CD14-positive monocyte (primary cell): ENCODE results near the gene ANKRD13D. TPM values are rescaled to one million over a fixed set of nuclear protein-coding genes. Genes with fewer than 3 reads are reported as not detected.

Experiments used
- DNase-seq, 3 donors: peaks; one replicate each; pipeline ENCODE4 v3.0.0-alpha.2; 2011 to 2022
- H2AFZ ChIP-seq: 2 replicates; pipeline ENCODE4 v1.6.0; 2012; ENCODE audit warnings: mild to moderate bottlenecking, low read depth, low read length, inconsistent platforms; ENCODE audit not compliant: insufficient read depth, poor library complexity, severe bottlenecking
- H3K27ac ChIP-seq, 2 donors: 1 replicate in 1 of 2; 2 replicates in 1 of 2; pipeline ENCODE4 v1.5.1; 2012 to 2013; ENCODE audit warnings: low read length in 2 of 2, control low read depth in 1 of 2, inconsistent platforms in 1 of 2, low read depth in 1 of 2, mild to moderate bottlenecking in 1 of 2
- H3K27me3 ChIP-seq, 2 donors: one replicate each; pipeline versions ENCODE4 v1.6.0 to v1.6.1; 2011 to 2013; ENCODE audit warnings: low read length in 2 of 2; ENCODE audit not compliant: control insufficient read depth in 2 of 2, insufficient read depth in 2 of 2
- H3K36me3 ChIP-seq, 2 donors: replicated peaks in 1 of 2; 1 replicate in 1 of 2; 2 replicates in 1 of 2; pipeline versions ENCODE4 v1.5.1 to v1.6.1; 2012 to 2013; ENCODE audit warnings: low read length in 2 of 2, control low read depth in 1 of 2, inconsistent platforms in 1 of 2, mild to moderate bottlenecking in 1 of 2; ENCODE audit not compliant: insufficient read depth in 2 of 2, control insufficient read depth in 1 of 2
- H3K4me1 ChIP-seq, 2 donors: 1 replicate in 1 of 2; 2 replicates in 1 of 2; pipeline versions ENCODE4 v1.5.1 to v1.6.1; 2012 to 2013; ENCODE audit warnings: low read length in 2 of 2, control low read depth in 1 of 2, inconsistent platforms in 1 of 2, mild to moderate bottlenecking in 1 of 2, moderate library complexity in 1 of 2; ENCODE audit not compliant: insufficient read depth in 2 of 2, control insufficient read depth in 1 of 2
- H3K4me2 ChIP-seq: replicated peaks from 2 replicates; pipeline ENCODE3; 2012; ENCODE audit warnings: low read length, moderate library complexity, mild to moderate bottlenecking; ENCODE audit not compliant: poor library complexity, severe bottlenecking; ENCODE audit errors: extremely low read depth
- H3K4me3 ChIP-seq, 3 experiments: fragments of 200-600 bp in 1 of 3; sonication (generic) in 1 of 3; replicated peaks in 1 of 3; 1 replicate in 2 of 3; 2 replicates in 1 of 3; pipeline ENCODE4 v1.5.1; 2011 to 2013; ENCODE audit warnings: low read length in 3 of 3, mild to moderate bottlenecking in 3 of 3, control low read depth in 2 of 3, low read depth in 2 of 3, inconsistent platforms in 1 of 3, moderate library complexity in 1 of 3
- H3K79me2 ChIP-seq: 2 replicates; pipeline ENCODE4 v1.6.0; 2012; ENCODE audit warnings: mild to moderate bottlenecking, control low read depth, inconsistent platforms, low read length, moderate library complexity; ENCODE audit not compliant: insufficient read depth
- H3K9ac ChIP-seq: 2 replicates; pipeline ENCODE4 v1.6.0; 2017; ENCODE audit warnings: low read length, mild to moderate bottlenecking; ENCODE audit not compliant: insufficient read depth, poor library complexity, severe bottlenecking
- H3K9me3 ChIP-seq, 2 donors: replicated peaks in 1 of 2; 1 replicate in 1 of 2; 2 replicates in 1 of 2; pipeline versions ENCODE4 v1.5.1 to v1.6.1; 2012 to 2013; ENCODE audit warnings: low read length in 2 of 2, control low read depth in 1 of 2; ENCODE audit not compliant: control insufficient read depth in 1 of 2, insufficient read depth in 1 of 2
- H4K20me1 ChIP-seq: 2 replicates; pipeline ENCODE4 v1.6.0; 2012; ENCODE audit warnings: mild to moderate bottlenecking, low read length, control low read depth, moderate library complexity; ENCODE audit not compliant: insufficient read depth
- H3K27ac Mint-ChIP-seq, 7 donors: one replicate each; pipeline ENCODE4 v1.8.0; 2020; ENCODE audit warnings: mild to moderate bottlenecking in 7 of 7, mixed read lengths in 7 of 7, moderate library complexity in 6 of 7, inconsistent platforms in 2 of 7
- H3K27me3 Mint-ChIP-seq, 3 donors: one replicate each; pipeline ENCODE4 v1.8.0; 2021 to 2022; ENCODE audit warnings: low read depth in 3 of 3, mild to moderate bottlenecking in 3 of 3, mixed read lengths in 3 of 3, moderate library complexity in 3 of 3, inconsistent platforms in 1 of 3
- H3K36me3 Mint-ChIP-seq, 2 donors: one replicate each; pipeline ENCODE4 v1.8.0; 2020; ENCODE audit warnings: mixed read lengths in 2 of 2, inconsistent platforms in 1 of 2, mild to moderate bottlenecking in 1 of 2
- H3K4me1 Mint-ChIP-seq: one replicate; pipeline ENCODE4 v1.8.0; 2020; ENCODE audit warnings: mild to moderate bottlenecking, mixed read lengths
- H3K4me3 Mint-ChIP-seq, 2 donors: one replicate each; pipeline ENCODE4 v1.8.0; 2020; ENCODE audit warnings: mild to moderate bottlenecking in 2 of 2, mixed read lengths in 2 of 2, moderate library complexity in 1 of 2
- H3K9me3 Mint-ChIP-seq, 7 donors: one replicate each; pipeline ENCODE4 v1.8.0; 2020 to 2022; ENCODE audit warnings: mixed read lengths in 7 of 7, mild to moderate bottlenecking in 6 of 7, moderate library complexity in 6 of 7, inconsistent platforms in 2 of 7
- WGBS: methylation state at CpG from one replicate; pipeline ENCODE4 v1.1.5; 2013; ENCODE audit warnings: missing lambda C conversion rate; ENCODE audit not compliant: insufficient coverage; 5-methylcytosine and 5-hydroxymethylcytosine counted together
- intact Hi-C, 2 donors: fragments of 100-400 bp; cut with micrococcal nuclease; formaldehyde crosslinking; loops; one replicate each; pipeline versions ENCODE4 v1.15.0 to v1.15.1; 2023
- polyA plus RNA-seq, 3 donors: library from polyadenylated mRNA; depleted of rRNA in 1 of 3; unstranded in 2 of 3; stranded (reverse) in 1 of 3; fragments of 300-500 nt in 2 of 3; fragments of >200 nt in 1 of 3; fragmentation: Illumina TruSeq in 2 of 3; gene quantifications; 1 replicate in 2 of 3; 2 replicates in 1 of 3; pipeline ENCODE4 v1.2.3, GENCODE V29; 2012 to 2021
- TF ChIP-seq, protein P1 (sequence below): fragments of 200-600 bp; IDR thresholded peaks from one replicate; pipeline ENCODE4 v1.8.0; 2022; ENCODE audit warnings: antibody characterized with exemption, mild to moderate bottlenecking

ANKRD13D gene
- polyA plus RNA-seq, 3 donors = 9.1 to 389 (median 10.3) TPM

DNA sequence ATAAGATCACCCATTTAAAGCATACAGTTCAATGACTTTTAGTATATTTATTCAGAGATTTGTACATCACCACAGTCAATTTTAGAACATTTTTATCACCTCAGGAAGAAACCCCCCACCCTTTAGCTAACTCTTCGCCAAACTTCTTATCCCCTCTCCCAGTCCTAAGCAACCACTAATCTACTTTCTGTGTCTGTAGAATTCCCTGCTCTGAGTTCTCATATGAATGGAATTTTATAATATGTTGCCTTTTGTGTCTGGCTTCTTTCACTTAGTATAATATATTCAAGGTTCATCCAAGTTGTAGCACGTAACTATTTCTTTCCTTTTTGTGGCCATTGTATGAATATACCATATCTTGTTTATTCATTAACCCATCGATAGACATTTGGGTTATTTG lies 3.6 kb downstream of the ANKRD13D start:
- peaks cover 3 to 15% (median 8%) of the 10 kb centered on the region in 7 donors for H3K9me3 Mint-ChIP-seq
- H3K27ac Mint-ChIP-seq = peak overlapping the region; percentile 30 to 87 (median 70)
- H3K4me3 ChIP-seq = peak overlapping the region in 1 of 3 experiments; percentile 33
- H3K4me3 Mint-ChIP-seq = peak overlapping the region in 1 of 2 donors; percentile 16
- peaks cover 0 to 1% (median 0%) of the 10 kb centered on the region in 3 donors for H3K27me3 Mint-ChIP-seq
- no peaks in the 10 kb centered on the region for H3K27me3 ChIP-seq
- peaks cover 87% of the 10 kb centered on the region for H3K79me2 ChIP-seq
- H3K9ac ChIP-seq = no peak overlapping the region
- H3K9me3 ChIP-seq = peaks cover 3 to 6% of the 10 kb centered on the region in 2 donors
- no peak overlapping the region for H2AFZ ChIP-seq
- peak overlapping the region in 1 of 2 donors; percentile 74 for H3K27ac ChIP-seq
- peaks cover 56% of the 10 kb centered on the region for H3K4me1 Mint-ChIP-seq
- peaks cover 65 to 84% of the 10 kb centered on the region in 2 donors for H3K36me3 Mint-ChIP-seq
- intact Hi-C loops = loop anchor here in 1 of 2 donors (1.0 kb wide), 1 partner anchor 11 kb away; the partner anchor contains the start of gene SSH3
- peaks cover 74 to 75% of the 10 kb centered on the region in 2 donors for H3K36me3 ChIP-seq
- H4K20me1 ChIP-seq = peaks cover 85% of the 10 kb centered on the region
- TF ChIP-seq, protein P1, sequence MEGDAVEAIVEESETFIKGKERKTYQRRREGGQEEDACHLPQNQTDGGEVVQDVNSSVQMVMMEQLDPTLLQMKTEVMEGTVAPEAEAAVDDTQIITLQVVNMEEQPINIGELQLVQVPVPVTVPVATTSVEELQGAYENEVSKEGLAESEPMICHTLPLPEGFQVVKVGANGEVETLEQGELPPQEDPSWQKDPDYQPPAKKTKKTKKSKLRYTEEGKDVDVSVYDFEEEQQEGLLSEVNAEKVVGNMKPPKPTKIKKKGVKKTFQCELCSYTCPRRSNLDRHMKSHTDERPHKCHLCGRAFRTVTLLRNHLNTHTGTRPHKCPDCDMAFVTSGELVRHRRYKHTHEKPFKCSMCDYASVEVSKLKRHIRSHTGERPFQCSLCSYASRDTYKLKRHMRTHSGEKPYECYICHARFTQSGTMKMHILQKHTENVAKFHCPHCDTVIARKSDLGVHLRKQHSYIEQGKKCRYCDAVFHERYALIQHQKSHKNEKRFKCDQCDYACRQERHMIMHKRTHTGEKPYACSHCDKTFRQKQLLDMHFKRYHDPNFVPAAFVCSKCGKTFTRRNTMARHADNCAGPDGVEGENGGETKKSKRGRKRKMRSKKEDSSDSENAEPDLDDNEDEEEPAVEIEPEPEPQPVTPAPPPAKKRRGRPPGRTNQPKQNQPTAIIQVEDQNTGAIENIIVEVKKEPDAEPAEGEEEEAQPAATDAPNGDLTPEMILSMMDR = no peak
- H3K4me2 ChIP-seq = peak overlapping the region; percentile 15
- DNase-seq = no peak
- H3K4me1 ChIP-seq = peaks cover 49 to 63% of the 10 kb centered on the region in 2 donors
- no CpG with 5 or more reads among the region's 3 CpGs for WGBS

DNA sequence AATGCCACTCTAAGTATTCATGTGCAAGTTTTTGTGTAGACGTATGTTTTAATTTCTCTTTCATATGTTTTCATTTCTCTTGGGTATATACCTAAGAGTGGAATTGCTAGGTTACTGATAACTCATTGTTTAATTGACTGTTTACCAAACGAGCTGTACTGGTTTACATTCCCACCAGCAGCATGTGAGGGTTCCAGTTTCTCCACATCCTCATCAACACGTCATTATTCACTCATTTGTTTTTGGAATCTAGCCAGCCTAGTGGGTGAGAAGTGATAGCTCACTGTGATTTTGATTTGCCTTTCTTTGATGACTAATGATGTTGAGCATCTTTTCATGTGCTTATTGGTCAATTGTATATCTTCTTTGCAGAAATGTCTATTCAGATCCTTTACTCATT lies 4.0 kb downstream of the ANKRD13D start:
- H3K4me3 ChIP-seq = peak overlapping the region in 1 of 3 experiments; percentile 33
- peaks cover 45 to 59% of the 10 kb centered on the region in 2 donors for H3K4me1 ChIP-seq
- no CpG with 5 or more reads among the region's 3 CpGs for WGBS
- H3K79me2 ChIP-seq = peaks cover 89% of the 10 kb centered on the region
- TF ChIP-seq, protein P1 = no peak
- intact Hi-C loops = loop anchor here in 1 of 2 donors (1.0 kb wide), 1 partner anchor 10 kb away; the partner anchor contains the start of gene SSH3
- peaks cover 89% of the 10 kb centered on the region for H4K20me1 ChIP-seq
- H3K9ac ChIP-seq = no peak overlapping the region
- Mint-ChIP-seq H3K4me1 (peaks cover 52% of the 10 kb centered on the region), H3K27ac (peak overlapping the region in 6 of 7 donors; percentile 37 to 87 (median 74)), H3K9me3 (peaks cover 3 to 15% (median 8%) of the 10 kb centered on the region in 7 donors), H3K4me3 (no peak overlapping the region), H3K36me3 (peaks cover 66 to 84% of the 10 kb centered on the region in 2 donors), H3K27me3 (peaks cover 0 to 1% (median 0%) of the 10 kb centered on the region in 3 donors)
- H3K36me3 ChIP-seq = peaks cover 78 to 79% of the 10 kb centered on the region in 2 donors
- peak; percentile 64 to 83 (median 73) for DNase-seq
- peak overlapping the region in 1 of 2 donors; percentile 74 for H3K27ac ChIP-seq
- peaks cover 3 to 6% of the 10 kb centered on the region in 2 donors for H3K9me3 ChIP-seq
- H3K4me2 ChIP-seq = peak overlapping the region; percentile 15
- no peak overlapping the region for H2AFZ ChIP-seq
- H3K27me3 ChIP-seq = no peaks in the 10 kb centered on the region
